PC-3 (cell line): ENCODE measurements around the gene RYR2.

Experiments
- EZH2 ChIP-seq: fragments of 300-600 bp; sonication (generic); IDR thresholded peaks from one replicate; pipeline ENCODE4 v1.6.1; 2017; ENCODE audit warnings: antibody characterized with exemption, mild to moderate bottlenecking, low read length; ENCODE audit not compliant: unreplicated experiment
- EZH2phosphoT487 ChIP-seq: fragments of 300-600 bp; sonication (generic); IDR thresholded peaks from 2 replicates; pipeline ENCODE4 v1.6.1; 2018; ENCODE audit warnings: mild to moderate bottlenecking, antibody characterized with exemption, low read length, borderline replicate concordance
- TF ChIP-seq, protein P1 (sequence below): fragments of 300-600 bp; sonication (generic); conservative IDR thresholded peaks from 2 replicates; pipeline ENCODE4 v1.5.1; 2017; ENCODE audit warnings: antibody characterized with exemption, low read depth, mild to moderate bottlenecking, low read length

- TF ChIP-seq, protein P1, sequence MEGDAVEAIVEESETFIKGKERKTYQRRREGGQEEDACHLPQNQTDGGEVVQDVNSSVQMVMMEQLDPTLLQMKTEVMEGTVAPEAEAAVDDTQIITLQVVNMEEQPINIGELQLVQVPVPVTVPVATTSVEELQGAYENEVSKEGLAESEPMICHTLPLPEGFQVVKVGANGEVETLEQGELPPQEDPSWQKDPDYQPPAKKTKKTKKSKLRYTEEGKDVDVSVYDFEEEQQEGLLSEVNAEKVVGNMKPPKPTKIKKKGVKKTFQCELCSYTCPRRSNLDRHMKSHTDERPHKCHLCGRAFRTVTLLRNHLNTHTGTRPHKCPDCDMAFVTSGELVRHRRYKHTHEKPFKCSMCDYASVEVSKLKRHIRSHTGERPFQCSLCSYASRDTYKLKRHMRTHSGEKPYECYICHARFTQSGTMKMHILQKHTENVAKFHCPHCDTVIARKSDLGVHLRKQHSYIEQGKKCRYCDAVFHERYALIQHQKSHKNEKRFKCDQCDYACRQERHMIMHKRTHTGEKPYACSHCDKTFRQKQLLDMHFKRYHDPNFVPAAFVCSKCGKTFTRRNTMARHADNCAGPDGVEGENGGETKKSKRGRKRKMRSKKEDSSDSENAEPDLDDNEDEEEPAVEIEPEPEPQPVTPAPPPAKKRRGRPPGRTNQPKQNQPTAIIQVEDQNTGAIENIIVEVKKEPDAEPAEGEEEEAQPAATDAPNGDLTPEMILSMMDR = no peak
- TF ChIP-seq EZH2phosphoT487 = no peak
- no peak for TF ChIP-seq EZH2
Observed at GRCh38 chr1:237811633-237812032, 769.6 kb downstream of the RYR2 start.
